MV-4-11 (cell line): ENCODE measurements around the gene WDR73.
"Not testable (repeated sequence)": the region's sequence is repeated elsewhere in the genome, so short reads cannot be mapped to it uniquely, and the experiment has no call there.

Experiments used
- DNase-seq: peaks from one replicate; lab custom pipeline; 2025; lab: John Stamatoyannopoulos, UW

Gene WDR73

GRCh38 chr15:84657748-84658079 is 3.6 kb upstream of the WDR73 start:
- no peak for DNase-seq

GRCh38 chr15:84656972-84657371 is 2.9 kb upstream of the WDR73 start:
- DNase-seq: no peak

GRCh38 chr15:84654689-84655453 is 788 bp upstream of the WDR73 start:
- DNase-seq: peak; percentile 78

GRCh38 chr15:84653584-84653909 is 536 bp downstream of the WDR73 start:
- no peak for DNase-seq

- no peak for DNase-seq
These were observed 4.4 kb downstream of the WDR73 start for GRCh38 chr15:84649706-84650105.

GRCh38 chr15:84648539-84648938 is 5.5 kb downstream of the WDR73 start:
- DNase-seq: peak; percentile 34

- DNase-seq: no peak
These were observed 6.4 kb downstream of the WDR73 start for GRCh38 chr15:84647726-84648125.

- no peak for DNase-seq
These were observed 8.1 kb downstream of the WDR73 start for GRCh38 chr15:84645997-84646396.

- DNase-seq: no peak
These were observed 8.6 kb downstream of the WDR73 start for GRCh38 chr15:84645496-84645895.

- DNase-seq: no peak
These were observed 10.2 kb downstream of the WDR73 start for GRCh38 chr15:84643838-84644237.

GRCh38 chr15:84642640-84643039 is 11.4 kb downstream of the WDR73 start:
- DNase-seq: not testable (repeated sequence)

- not testable (repeated sequence) for DNase-seq
These were observed 12.2 kb downstream of the WDR73 start for GRCh38 chr15:84641871-84642270.

GRCh38 chr15:84638103-84638502 is 16.0 kb downstream of the WDR73 start:
- DNase-seq: no peak

GRCh38 chr15:84634228-84634837 is 19.8 kb downstream of the WDR73 start:
- no peak for DNase-seq

- DNase-seq: peak; percentile 46
These were observed 20.5 kb downstream of the WDR73 start for GRCh38 chr15:84633311-84634227.

GRCh38 chr15:84631706-84632272 is 22.3 kb downstream of the WDR73 start:
- DNase-seq: no peak

- DNase-seq: no peak
These were observed 25.1 kb downstream of the WDR73 start for GRCh38 chr15:84629033-84629432.

- DNase-seq: no peak
These were observed 29.0 kb downstream of the WDR73 start for GRCh38 chr15:84625123-84625522.

GRCh38 chr15:84624359-84624758 is 29.7 kb downstream of the WDR73 start:
- DNase-seq: no peak

- no peak for DNase-seq
These were observed 32.6 kb downstream of the WDR73 start for GRCh38 chr15:84621358-84621979.

- no peak for DNase-seq
These were observed 33.5 kb downstream of the WDR73 start for GRCh38 chr15:84620626-84621025.

- DNase-seq: peak; percentile 69
These were observed 37.8 kb downstream of the WDR73 start for GRCh38 chr15:84616235-84616634.
